Small intestine (tissue), 16 donors: ENCODE measurements around the gene CLPSL2. TPM values are rescaled to one million over a fixed set of nuclear protein-coding genes. Genes with fewer than 3 reads are reported as not detected.

Experiments
- DNase-seq, 2 donors: peaks; one replicate each; pipeline versions ENCODE4 v3.0.0 to v3.0.0-alpha.2; 2013
- FAIRE-seq: peaks from 2 replicates; lab custom pipeline; 2012; peaks lifted over from hg19 to GRCh38; lab: Jason Lieb, UNC
- H3K27ac ChIP-seq, 3 donors: one replicate each; pipeline ENCODE4 v1.5.1; 2013; ENCODE audit warnings: low read length in 2 of 3, mild to moderate bottlenecking in 2 of 3, control low read depth in 1 of 3, inconsistent platforms in 1 of 3, low read depth in 1 of 3, moderate library complexity in 1 of 3
- H3K27me3 ChIP-seq, 3 donors: one replicate each; pipeline ENCODE4 v1.6.1; 2013; ENCODE audit warnings: low read length in 3 of 3, inconsistent platforms in 1 of 3; ENCODE audit not compliant: control insufficient read depth in 3 of 3, insufficient read depth in 3 of 3
- H3K36me3 ChIP-seq, 3 donors: one replicate each; pipeline ENCODE4 v1.6.1; 2013; ENCODE audit warnings: low read length in 3 of 3, inconsistent platforms in 1 of 3, low read depth in 1 of 3, mild to moderate bottlenecking in 1 of 3, moderate library complexity in 1 of 3; ENCODE audit not compliant: control insufficient read depth in 3 of 3, insufficient read depth in 2 of 3
- H3K4me1 ChIP-seq, 3 donors: one replicate each; pipeline ENCODE4 v1.6.1; 2013; ENCODE audit warnings: low read length in 2 of 3, inconsistent platforms in 1 of 3, low read depth in 1 of 3, mild to moderate bottlenecking in 1 of 3, moderate library complexity in 1 of 3; ENCODE audit not compliant: control insufficient read depth in 3 of 3, insufficient read depth in 2 of 3
- H3K4me3 ChIP-seq, 3 donors: one replicate each; pipeline ENCODE4 v1.5.1; 2013; ENCODE audit warnings: low read length in 3 of 3, control low read depth in 1 of 3, inconsistent platforms in 1 of 3, low read depth in 1 of 3, mild to moderate bottlenecking in 1 of 3, moderate library complexity in 1 of 3
- H3K9me3 ChIP-seq, 2 donors: one replicate each; pipeline ENCODE4 v1.6.1; 2013; ENCODE audit warnings: low read depth in 1 of 2, low read length in 1 of 2; ENCODE audit not compliant: control insufficient read depth in 2 of 2, insufficient read depth in 1 of 2
- WGBS, 3 donors: extraction: QIAGEN DNeasy Blood & Tissue Kit; methylation state at CpG; one replicate each; pipeline ENCODE4 v1.1.7; 2013; 5-methylcytosine and 5-hydroxymethylcytosine counted together
- long read RNA-seq, 10 donors: transcript quantifications; one replicate each; lab custom pipeline, GENCODE V29; 2026
- polyA plus RNA-seq, 4 donors: library from polyadenylated mRNA; stranded (reverse) in 3 of 4; unstranded in 1 of 4; fragments of 200-250 nt in 3 of 4; fragments of 120-200 nt in 1 of 4; gene quantifications; one replicate each; pipeline versions ENCODE4 v1.2.1 to v1.2.3, GENCODE V29; 2013
- donor health status: healthy with polysubstance abuse.
- donor health status: control.
- donor health status: control.
- donor health status: Bipolar disorder and iron deficiency.
- donor health status: healthy.

Gene CLPSL2
- not detected for polyA plus RNA-seq
- long read RNA-seq, donor 1, result 0 reads
- long read RNA-seq, donor 2, result 0 reads
- long read RNA-seq, donor 3, result 0 reads
- long read RNA-seq, donor 4, result 0 reads
- long read RNA-seq, donor 5, result 0 reads
- long read RNA-seq, donor 6, result 0 reads
- long read RNA-seq, donor 7, result 0 reads
- long read RNA-seq, donor 8, result 0 reads
- long read RNA-seq, donor 9, result 0 reads
- long read RNA-seq, donor 10, result 0 reads

GRCh38 chr6:35776364-35777215 lies at the start of gene CLPSL2:
TSS of gene CLPSL2 (plus strand) at chr6:35776598. CDS start at chr6:35776619, 21 bp downstream.
- WGBS, 3 donors, result 3 to 5% (median 4%) methylated on average over 42 to 56 of the region's 56 CpGs
- Histone ChIP-seq H3K36me3 (no peaks in the 10 kb centered on the region), H3K9me3 (no peaks in the 10 kb centered on the region), H3K4me3 (peak within 1 kb of the TSS in 2 of 3 donors; percentile 10 to 50), H3K4me1 (no peaks in the 10 kb centered on the region), H3K27me3 (peaks cover 0 to 18% (median 6%) of the 10 kb centered on the region in 3 donors), H3K27ac (no peak within 1 kb of the TSS)
- FAIRE-seq (no peak), DNase-seq (peak in 1 of 2 donors; percentile 34)

- 3 to 9% (median 7%) methylated on average over 28 to 29 of the region's 29 CpGs for WGBS, 3 donors
- FAIRE-seq, result no peak
- Histone ChIP-seq H3K27ac (peak overlapping the region; percentile 52 to 100 (median 98)), H3K9me3 (no peaks in the 10 kb centered on the region), H3K4me3 (peak overlapping the region; percentile 10 to 34 (median 27)), H3K4me1 (peaks cover 19 to 47% (median 37%) of the 10 kb centered on the region in 3 donors), H3K27me3 (peaks cover 0 to 4% (median 0%) of the 10 kb centered on the region in 3 donors), H3K36me3 (no peaks in the 10 kb centered on the region)
- DNase-seq, result peak in 1 of 2 donors; percentile 80
These were observed 49.0 kb upstream of the CLPSL2 start for GRCh38 chr6:35727231-35727934.

DNA sequence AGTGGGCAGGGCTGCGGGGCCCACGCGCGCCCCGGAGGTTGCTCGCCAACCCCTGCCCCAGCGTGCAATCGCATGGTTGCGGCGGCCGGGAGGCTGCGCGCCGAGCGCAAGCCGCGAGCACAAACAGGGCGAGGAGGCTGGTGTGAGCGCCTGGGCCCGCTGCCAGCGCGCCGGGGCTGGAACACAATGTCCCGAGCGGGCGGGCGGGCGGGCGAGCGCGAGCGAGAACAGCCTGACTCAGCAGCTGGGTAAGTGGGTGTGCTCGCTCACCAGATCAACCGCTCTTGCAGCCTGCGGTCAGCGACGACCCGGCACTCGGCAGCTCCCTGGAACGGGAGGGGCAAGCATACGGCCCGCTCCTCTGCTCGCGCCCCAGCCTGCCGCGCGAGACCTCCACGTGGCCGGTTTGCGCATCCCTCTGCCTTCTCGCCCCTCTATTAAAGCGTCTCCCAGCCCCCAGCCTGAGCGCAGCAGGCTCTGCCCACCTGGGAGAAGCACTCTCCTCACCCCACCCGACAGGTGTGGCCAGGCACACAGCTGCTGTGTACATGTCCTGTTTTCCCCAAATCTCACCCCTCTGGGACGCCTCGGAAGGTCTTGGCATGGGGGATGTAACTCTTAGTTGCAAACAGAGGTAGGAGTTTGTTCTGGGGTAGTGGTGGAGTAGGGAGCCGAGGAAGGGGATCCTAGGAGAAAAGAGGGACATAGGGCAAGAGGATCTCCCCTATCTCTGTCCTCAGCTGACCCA lies 48.3 kb upstream of the CLPSL2 start:
- H3K27me3 ChIP-seq, result peaks cover 0 to 4% (median 0%) of the 10 kb centered on the region in 3 donors
- no peaks in the 10 kb centered on the region for H3K9me3 ChIP-seq
- peak overlapping the region; percentile 24 to 34 (median 27) for H3K4me3 ChIP-seq
- no peak for FAIRE-seq
- no peaks in the 10 kb centered on the region for H3K36me3 ChIP-seq
- WGBS, 3 donors, result 0 to 2% (median 1%) methylated on average over 37 to 57 of the region's 57 CpGs
- H3K27ac ChIP-seq, result peak overlapping the region; percentile 84 to 100 (median 99)
- peaks cover 24 to 51% (median 40%) of the 10 kb centered on the region in 3 donors for H3K4me1 ChIP-seq
- DNase-seq, result peak; percentile 89 to 95

GRCh38 chr6:35728683-35729678 lies 47.4 kb upstream of the CLPSL2 start:
- DNase-seq, result peak in 1 of 2 donors; percentile 63
- Histone ChIP-seq H3K4me3 (no peak overlapping the region), H3K4me1 (peaks cover 23 to 51% (median 42%) of the 10 kb centered on the region in 3 donors), H3K9me3 (no peaks in the 10 kb centered on the region), H3K36me3 (no peaks in the 10 kb centered on the region), H3K27ac (peak overlapping the region; percentile 84 to 99 (median 97)), H3K27me3 (peaks cover 0 to 4% (median 0%) of the 10 kb centered on the region in 3 donors)
- 34 to 65% (median 37%) methylated on average over 12 of the region's 12 CpGs for WGBS, 3 donors
- FAIRE-seq, result no peak

GRCh38 chr6:35729722-35730121 lies 46.7 kb upstream of the CLPSL2 start:
- DNase-seq (peak; percentile 19 to 95), FAIRE-seq (no peak)
- Histone ChIP-seq H3K4me1 (peaks cover 21 to 51% (median 39%) of the 10 kb centered on the region in 3 donors), H3K27ac (peak overlapping the region in 2 of 3 donors; percentile 97 to 99), H3K9me3 (no peaks in the 10 kb centered on the region), H3K27me3 (peaks cover 0 to 4% (median 0%) of the 10 kb centered on the region in 3 donors), H3K4me3 (no peak overlapping the region), H3K36me3 (no peaks in the 10 kb centered on the region)
- WGBS, 3 donors, result 10 to 46% (median 42%) methylated on average over 2 of the region's 2 CpGs

GRCh38 chr6:35730745-35731413 lies 45.5 kb upstream of the CLPSL2 start:
- Histone ChIP-seq H3K4me1 (peaks cover 21 to 42% (median 36%) of the 10 kb centered on the region in 3 donors), H3K27me3 (peaks cover 0 to 4% (median 0%) of the 10 kb centered on the region in 3 donors), H3K4me3 (peak overlapping the region in 1 of 3 donors; percentile 67), H3K27ac (peak overlapping the region; percentile 54 to 99 (median 97)), H3K36me3 (no peaks in the 10 kb centered on the region), H3K9me3 (no peaks in the 10 kb centered on the region)
- DNase-seq (peak in 1 of 2 donors; percentile 17), FAIRE-seq (no peak)
- WGBS, 3 donors, result 12 to 23% (median 19%) methylated on average over 15 of the region's 15 CpGs
